GF-D8 (cell line): ENCODE results near the gene DKK1.

Source experiments
- DNase-seq: peaks from one replicate; lab custom pipeline; 2025; lab: John Stamatoyannopoulos, UW

DKK1 gene, protein sequence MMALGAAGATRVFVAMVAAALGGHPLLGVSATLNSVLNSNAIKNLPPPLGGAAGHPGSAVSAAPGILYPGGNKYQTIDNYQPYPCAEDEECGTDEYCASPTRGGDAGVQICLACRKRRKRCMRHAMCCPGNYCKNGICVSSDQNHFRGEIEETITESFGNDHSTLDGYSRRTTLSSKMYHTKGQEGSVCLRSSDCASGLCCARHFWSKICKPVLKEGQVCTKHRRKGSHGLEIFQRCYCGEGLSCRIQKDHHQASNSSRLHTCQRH

GRCh38 chr10:52313933-52314821, at the start of gene DKK1:
Gene DKK1 (plus strand): TSS chr10:52314281. CDS start chr10:52314435, 154 bp downstream.
- DNase-seq = no peak

- DNase-seq = no peak
Observed at GRCh38 chr10:52265131-52265926, 48.8 kb upstream of the DKK1 start.

DNA sequence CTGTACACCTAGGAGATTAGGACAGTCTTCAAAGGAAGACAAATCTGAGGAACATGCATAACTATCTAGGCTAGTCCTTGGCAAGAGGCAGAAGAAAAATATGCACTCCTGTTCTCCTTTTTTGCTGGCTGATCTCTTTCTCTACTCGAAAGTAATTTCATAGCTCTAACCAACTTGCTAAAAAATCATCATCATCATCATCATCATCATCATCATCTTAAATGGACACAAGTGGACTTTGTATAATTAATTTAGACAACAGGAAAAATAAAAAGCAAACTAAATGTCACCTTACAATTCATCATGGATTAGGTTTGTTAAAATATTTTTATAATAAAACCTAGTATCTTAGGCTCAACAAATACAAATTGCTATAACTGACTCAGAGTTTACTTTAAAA, 47.2 kb upstream of the DKK1 start:
- no peak for DNase-seq

- DNase-seq = no peak
Observed at GRCh38 chr10:52268790-52269189, 45.3 kb upstream of the DKK1 start.

GRCh38 chr10:52269233-52269632, 44.8 kb upstream of the DKK1 start:
- no peak for DNase-seq

DNA sequence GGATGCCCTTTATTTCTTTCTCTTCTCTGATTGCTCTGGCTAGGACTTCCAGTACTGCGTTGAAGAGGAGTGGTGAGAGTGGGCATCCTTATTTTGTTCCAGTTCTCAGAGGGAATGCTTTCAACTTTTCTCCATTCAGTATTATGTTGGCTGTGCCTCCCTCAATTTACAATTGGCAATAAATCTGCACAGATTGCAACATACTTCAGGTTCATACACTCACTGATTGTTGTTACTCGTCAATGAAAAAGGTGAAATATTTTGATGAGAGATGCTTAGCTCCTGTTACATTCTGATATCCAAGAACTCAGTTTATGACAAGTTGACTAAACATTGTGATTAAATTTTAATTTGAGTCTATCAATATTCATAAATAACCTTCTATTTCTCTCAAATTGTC, 37.9 kb upstream of the DKK1 start:
- DNase-seq = no peak

DNA sequence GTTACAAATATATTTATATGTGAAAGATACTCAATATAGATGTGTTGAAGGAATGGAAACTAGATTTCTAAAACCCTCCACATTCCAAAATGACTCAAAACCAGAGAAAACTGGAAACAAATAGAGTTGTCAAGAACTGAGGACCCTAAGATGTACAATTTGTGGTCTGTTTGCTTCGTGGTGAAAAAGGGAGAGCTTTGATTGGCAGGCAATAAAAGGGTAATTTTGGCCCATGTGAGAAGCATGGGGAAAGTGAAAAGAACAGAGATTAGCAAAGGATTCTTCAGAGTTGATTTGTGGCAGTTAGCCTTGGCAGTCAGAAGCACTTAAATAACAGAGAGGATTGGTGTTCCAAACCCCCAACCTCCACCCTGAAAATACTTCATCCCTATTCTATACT, 37.1 kb upstream of the DKK1 start:
- no peak for DNase-seq

GRCh38 chr10:52279546-52279945, 34.5 kb upstream of the DKK1 start:
- DNase-seq = no peak

DNA sequence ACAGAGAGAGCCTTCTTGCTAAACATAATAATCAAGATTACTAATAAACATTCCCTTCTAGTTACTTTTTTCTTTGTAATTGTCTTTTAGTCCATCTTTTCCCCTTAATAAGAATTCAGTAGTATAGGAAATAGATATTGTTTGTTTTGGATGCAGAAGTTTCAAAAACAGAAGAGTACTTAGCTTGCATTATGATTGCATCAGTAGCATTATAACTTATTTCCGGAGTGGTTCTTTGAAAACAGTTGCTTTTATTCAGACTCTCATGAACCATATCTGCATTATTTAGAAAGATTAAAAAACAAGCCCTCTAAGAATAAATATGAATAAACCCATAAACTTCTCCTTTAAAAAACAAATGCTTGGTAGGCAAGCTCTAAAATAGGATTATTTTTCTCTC, 34.0 kb upstream of the DKK1 start:
- DNase-seq = no peak

- DNase-seq = no peak
Observed at GRCh38 chr10:52283174-52283573, 30.9 kb upstream of the DKK1 start.

- no peak for DNase-seq
Observed at GRCh38 chr10:52284416-52285013, 29.6 kb upstream of the DKK1 start.

GRCh38 chr10:52287866-52288265, 26.2 kb upstream of the DKK1 start:
- DNase-seq = no peak

- no peak for DNase-seq
Observed at GRCh38 chr10:52297747-52298146, 16.3 kb upstream of the DKK1 start.

GRCh38 chr10:52300599-52301277, 13.3 kb upstream of the DKK1 start:
- DNase-seq = no peak

GRCh38 chr10:52308251-52309031, 5.6 kb upstream of the DKK1 start:
- no peak for DNase-seq

- no peak for DNase-seq
Observed at GRCh38 chr10:52312942-52313255, 1.2 kb upstream of the DKK1 start.

GRCh38 chr10:52313256-52313932, 687 bp upstream of the DKK1 start:
- DNase-seq = no peak

DNA sequence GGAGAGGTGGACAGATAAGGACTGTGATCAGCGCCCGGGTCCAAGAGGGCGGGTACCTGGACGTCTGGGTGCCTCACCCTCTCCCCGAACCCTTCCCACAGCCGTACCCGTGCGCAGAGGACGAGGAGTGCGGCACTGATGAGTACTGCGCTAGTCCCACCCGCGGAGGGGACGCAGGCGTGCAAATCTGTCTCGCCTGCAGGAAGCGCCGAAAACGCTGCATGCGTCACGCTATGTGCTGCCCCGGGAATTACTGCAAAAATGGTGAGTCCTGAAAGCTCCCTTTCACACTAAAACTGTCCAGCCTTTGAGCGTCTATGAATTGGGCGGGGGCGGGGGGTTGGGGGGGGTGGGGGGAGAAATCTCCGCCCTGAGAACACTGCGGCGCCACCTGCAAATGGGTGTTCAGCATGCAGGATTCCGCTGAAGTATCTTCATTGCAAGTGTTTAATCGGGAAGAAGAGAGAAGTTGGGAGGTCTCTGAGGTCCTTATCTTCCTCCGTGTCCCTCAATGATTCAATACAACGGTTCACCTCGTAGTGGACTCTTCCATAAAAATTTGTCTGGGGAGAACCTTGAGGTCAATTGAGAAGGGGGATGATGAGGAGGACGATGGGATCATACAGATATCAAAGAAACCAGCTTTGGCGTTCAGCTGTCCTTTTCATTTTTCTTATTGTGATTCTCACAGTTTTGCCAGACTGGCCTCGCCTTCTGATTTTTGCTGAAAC, 906 bp downstream of the DKK1 start:
- DNase-seq = no peak

DNA sequence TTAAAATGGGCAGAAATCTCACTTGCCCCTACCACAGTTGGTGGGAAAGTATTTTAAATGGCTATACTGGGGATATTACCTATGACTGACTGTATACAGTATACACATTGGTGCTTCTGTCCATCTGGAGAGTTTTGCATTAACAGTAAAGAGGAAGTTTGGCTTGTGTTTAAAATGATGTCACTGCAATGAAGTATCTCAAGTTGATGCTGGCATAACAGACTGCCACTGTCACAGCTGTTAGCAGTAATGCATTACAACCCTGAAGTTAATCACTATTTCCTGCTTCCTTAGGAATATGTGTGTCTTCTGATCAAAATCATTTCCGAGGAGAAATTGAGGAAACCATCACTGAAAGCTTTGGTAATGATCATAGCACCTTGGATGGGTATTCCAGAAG, 1.9 kb downstream of the DKK1 start:
- DNase-seq = no peak

DNA sequence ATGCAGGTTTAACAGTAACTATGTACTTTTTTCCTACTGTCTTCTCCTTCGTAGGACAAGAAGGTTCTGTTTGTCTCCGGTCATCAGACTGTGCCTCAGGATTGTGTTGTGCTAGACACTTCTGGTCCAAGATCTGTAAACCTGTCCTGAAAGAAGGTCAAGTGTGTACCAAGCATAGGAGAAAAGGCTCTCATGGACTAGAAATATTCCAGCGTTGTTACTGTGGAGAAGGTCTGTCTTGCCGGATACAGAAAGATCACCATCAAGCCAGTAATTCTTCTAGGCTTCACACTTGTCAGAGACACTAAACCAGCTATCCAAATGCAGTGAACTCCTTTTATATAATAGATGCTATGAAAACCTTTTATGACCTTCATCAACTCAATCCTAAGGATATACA, 2.4 kb downstream of the DKK1 start:
- no peak for DNase-seq
